HepG2 (cell line): ENCODE measurements around the gene C11orf21. TPM values are rescaled to one million over a fixed set of nuclear protein-coding genes. Genes with fewer than 3 reads are reported as not detected.

Source experiments
- ATAC-seq: fragments of 200-7000 bp; cut with Tn5 transposase; 3 replicates; pipeline ENCODE4 v1.9.1; 2020; ENCODE audit warnings: mild to moderate bottlenecking, moderate library complexity
- BruUV-seq: library from RNA; stranded (reverse); fragments of 400-500 nt; replicated peaks from 2 replicates; lab custom pipeline; 2021; lab: Mats Ljungman, UMichigan
- CTCF ChIA-PET: fragments of 300-600 bp; formaldehyde crosslinking; extraction: SDS; loops from one replicate; lab custom pipeline; 2021; ENCODE audit warnings: low total read pairs, inconsistent platforms, low intra/inter-chr PET ratio; lab: Yijun Ruan, JAX
- POLR2A ChIA-PET: fragments of 350-600 bp; sonication (Branson Sonifier 250); formaldehyde crosslinking; loops from one replicate; lab custom pipeline; 2020; ENCODE audit warnings: antibody characterized with exemption, inconsistent platforms; lab: Yijun Ruan, JAX
- DNase-seq: peaks from one replicate; pipeline ENCODE4 v3.0.0-alpha.2; 2015; ENCODE audit warnings: low spot score
- FAIRE-seq: peaks from 3 replicates; lab custom pipeline; 2011; peaks lifted over from hg19 to GRCh38; lab: Jason Lieb, UNC
- H2AFZ ChIP-seq: one replicate; pipeline ENCODE4 v1.6.1; 2011; ENCODE audit warnings: low read length, inconsistent platforms
- H3K27ac ChIP-seq: fragments of 300-600 bp; 3 replicates; pipeline ENCODE4 v1.8.0; 2011; ENCODE audit warnings: mixed run types, mild to moderate bottlenecking, mixed read lengths, low read length, inconsistent platforms; ENCODE audit not compliant: insufficient read depth; ENCODE audit errors: extremely low read length
- H3K27me3 ChIP-seq, 2 experiments: fragments of 200-600 bp in 1 of 2; 2 replicates in 1 of 2; 3 replicates in 1 of 2; pipeline versions ENCODE4 v1.6.0 to v1.8.0; 2011; ENCODE audit warnings: low read length in 2 of 2, mild to moderate bottlenecking in 2 of 2, moderate library complexity in 2 of 2, inconsistent platforms in 1 of 2; ENCODE audit not compliant: insufficient read depth in 2 of 2, control insufficient read depth in 1 of 2
- H3K36me3 ChIP-seq, 2 experiments: fragments of 200-600 bp in 1 of 2; replicated peaks in 1 of 2; 2 replicates in 1 of 2; 3 replicates in 1 of 2; pipeline versions ENCODE4 v1.5.1 to v1.8.0; 2011; ENCODE audit warnings: low read length in 2 of 2, inconsistent platforms in 1 of 2; ENCODE audit not compliant: insufficient read depth in 2 of 2, control insufficient read depth in 1 of 2
- H3K4me1 ChIP-seq: 2 replicates; pipeline ENCODE4 v1.5.1; 2012; ENCODE audit warnings: low read length, inconsistent platforms; ENCODE audit not compliant: insufficient read depth
- H3K4me2 ChIP-seq: 2 replicates; pipeline ENCODE4 v1.6.0; 2011; ENCODE audit warnings: low read depth, low read length, inconsistent platforms
- H3K4me3 ChIP-seq, 3 experiments: fragments of 200-600 bp in 1 of 3; sonication (generic), shearing (Covaris generic) in 1 of 3; replicated peaks in 1 of 3; 2 replicates each; pipeline ENCODE4 v1.5.1; 2011 to 2016; ENCODE audit warnings: low read length in 3 of 3, inconsistent platforms in 2 of 3, low read depth in 2 of 3, mild to moderate bottlenecking in 2 of 3, control low read depth in 1 of 3, mixed read lengths in 1 of 3; ENCODE audit not compliant: insufficient read depth in 1 of 3
- H3K79me2 ChIP-seq: one replicate; pipeline ENCODE4 v1.6.1; 2011; ENCODE audit warnings: low read length, inconsistent platforms; ENCODE audit not compliant: insufficient read depth
- H3K9ac ChIP-seq: 2 replicates; pipeline ENCODE4 v1.6.0; 2011; ENCODE audit warnings: mild to moderate bottlenecking, low read depth, low read length, inconsistent platforms; ENCODE audit not compliant: insufficient read depth
- H3K9me3 ChIP-seq: 2 replicates; pipeline ENCODE4 v1.5.1; 2012; ENCODE audit warnings: mild to moderate bottlenecking, low read length
- H4K20me1 ChIP-seq: 2 replicates; pipeline ENCODE4 v1.6.0; 2011; ENCODE audit warnings: inconsistent platforms, mild to moderate bottlenecking, low read length, moderate library complexity; ENCODE audit not compliant: insufficient read depth
- MZF1 ChIP-seq: sonication (generic); formaldehyde crosslinking; IDR thresholded peaks from 2 replicates; pipeline ENCODE4 v1.8.1; 2023; ENCODE audit warnings: mild to moderate bottlenecking, missing genetic modification reagents, borderline replicate concordance
- TMF1 ChIP-seq: sonication (generic); formaldehyde crosslinking; IDR thresholded peaks from 2 replicates; pipeline ENCODE4 v1.8.1; 2022; ENCODE audit warnings: low read depth, missing genetic modification reagents
- ZNF792 ChIP-seq: IDR thresholded peaks from 2 replicates; pipeline ENCODE4 v1.6.1; 2016
- WGBS: methylation state at CpG from one replicate; pipeline ENCODE4 v1.1.6; 2017; ENCODE audit warnings: low lambda C conversion rate; 5-methylcytosine and 5-hydroxymethylcytosine counted together
- in situ Hi-C: cut with HindIII; loops from 2 replicates; pipeline ENCODE4 v1.10.0; 2017; ENCODE audit warnings: low pct_unique_long_range_greater_than_20kb; ENCODE audit not compliant: extremely low pct_ligation_motif_present
- intact Hi-C: fragments of 100-400 bp; cut with micrococcal nuclease; formaldehyde crosslinking; loops from one replicate; pipeline ENCODE4 v1.10.0; 2022; ENCODE audit not compliant: unreplicated experiment
- polyA plus RNA-seq, 8 experiments: library from polyadenylated mRNA; depleted of rRNA in 3 of 8; stranded (reverse) in 7 of 8; unstranded in 1 of 8; fragments of >200 nt; fragmentation: Illumina TruSeq in 4 of 8; extraction: Trizol in 4 of 8; gene quantifications; 2 replicates each; pipeline versions ENCODE4 v1.2.1 to v1.2.3, GENCODE V29; 2011 to 2016; ENCODE audit warnings: low read depth in 4 of 8, missing spikeins in 1 of 8, mixed read lengths in 1 of 8; ENCODE audit not compliant: insufficient read depth in 1 of 8
- total RNA-seq, 5 experiments: library from RNA; depleted of rRNA; stranded (reverse); fragments of >200 nt; fragmentation: Illumina TruSeq; extraction: Trizol; gene quantifications; 2 replicates each; pipeline ENCODE4 v1.2.3, GENCODE V29; 2016; ENCODE audit warnings: low read depth in 1 of 5
- TF ChIP-seq, protein P1 (sequence below): sonication (generic); formaldehyde crosslinking; IDR thresholded peaks from 2 replicates; pipeline ENCODE4 v1.8.0; 2022; ENCODE audit warnings: mild to moderate bottlenecking, missing genetic modification reagents, moderate library complexity
- TF ChIP-seq, protein P2 (sequence below): sonication (generic); formaldehyde crosslinking; IDR thresholded peaks from 2 replicates; pipeline ENCODE4 v1.8.1; 2023; ENCODE audit warnings: mild to moderate bottlenecking, moderate library complexity, missing genetic modification reagents
- TF ChIP-seq, protein P3 (sequence below): sonication (generic); formaldehyde crosslinking; IDR thresholded peaks from 2 replicates; pipeline ENCODE4 v1.5.0; 2020; ENCODE audit warnings: mild to moderate bottlenecking, missing genetic modification reagents
- TF ChIP-seq, protein P4 (sequence below): sonication (generic); formaldehyde crosslinking; IDR thresholded peaks from 2 replicates; pipeline ENCODE4 v1.4.0; 2020; ENCODE audit warnings: missing genetic modification reagents
- TF ChIP-seq, protein P5 (sequence below): sonication (generic); formaldehyde crosslinking; IDR thresholded peaks from 2 replicates; pipeline ENCODE4 v1.4.0; 2020; ENCODE audit warnings: mild to moderate bottlenecking, missing genetic modification reagents

Gene C11orf21
- total and polyA plus RNA-seq, 2 of the 13 experiments (the other 11 are each of a cell fraction or from before 2014, with no cell fraction given) = 0.08 TPM; not detected in 1

DNA sequence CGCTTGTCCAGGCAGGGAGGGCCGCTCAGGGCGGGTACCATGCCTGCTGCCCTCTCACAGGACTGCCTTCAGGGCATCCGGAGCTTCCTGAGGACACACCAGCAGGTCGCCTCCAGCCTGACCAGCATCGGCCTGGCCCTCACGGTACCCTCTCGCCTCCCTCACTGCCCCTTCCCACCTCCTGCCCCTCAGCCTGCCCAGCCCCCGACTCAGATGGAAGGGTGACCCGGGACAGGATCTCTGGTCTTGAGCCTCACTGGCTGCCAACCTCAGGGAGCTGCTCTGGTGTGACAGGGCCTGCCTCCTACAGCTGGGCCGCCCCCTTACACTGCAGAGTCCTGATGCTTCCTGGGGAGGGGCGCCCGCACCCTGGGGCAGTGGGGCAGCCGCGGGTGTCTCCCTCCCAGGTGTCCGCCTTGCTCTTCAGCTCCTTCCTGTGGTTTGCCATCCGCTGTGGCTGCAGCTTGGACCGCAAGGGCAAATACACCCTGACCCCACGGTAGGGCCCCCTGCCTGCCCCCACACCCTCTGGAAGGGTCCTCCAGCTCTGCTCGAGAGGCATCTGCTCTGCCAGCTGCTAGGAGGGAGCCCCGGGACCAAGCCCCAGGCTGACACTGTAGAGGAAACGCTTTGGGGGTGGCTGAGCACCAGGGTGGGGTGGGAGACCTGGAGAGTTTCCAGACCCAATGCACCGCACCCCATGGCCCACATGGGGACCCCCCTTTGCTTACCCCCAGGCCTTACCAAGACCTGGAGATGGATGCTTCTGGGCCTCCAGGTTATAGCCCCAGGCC lies 14.6 kb upstream of the C11orf21 start:
- Histone ChIP-seq H3K4me1 (no peaks in the 10 kb centered on the region), H3K36me3 (no peaks in the 10 kb centered on the region), H3K27me3 (peaks cover 17 to 32% of the 10 kb centered on the region in 2 experiments; a peak in 3 of 5 replicates), H2AFZ (no peak overlapping the region), H4K20me1 (no peaks in the 10 kb centered on the region), H3K27ac (no peak overlapping the region), H3K4me3 (no peak overlapping the region), H3K9me3 (no peaks in the 10 kb centered on the region), H3K79me2 (no peaks in the 10 kb centered on the region), H3K9ac (no peak overlapping the region), H3K4me2 (no peak overlapping the region)
- intact Hi-C loops (loop anchor here (10.0 kb wide), 1 partner anchor 218 kb away; no protein-coding TSS in a partner anchor), in situ Hi-C loops (no loop called here)
- ChIA-PET CTCF (no interaction called here), POLR2A (no interaction called here)
- no peak for DNase-seq
- TF ChIP-seq, protein P1, sequence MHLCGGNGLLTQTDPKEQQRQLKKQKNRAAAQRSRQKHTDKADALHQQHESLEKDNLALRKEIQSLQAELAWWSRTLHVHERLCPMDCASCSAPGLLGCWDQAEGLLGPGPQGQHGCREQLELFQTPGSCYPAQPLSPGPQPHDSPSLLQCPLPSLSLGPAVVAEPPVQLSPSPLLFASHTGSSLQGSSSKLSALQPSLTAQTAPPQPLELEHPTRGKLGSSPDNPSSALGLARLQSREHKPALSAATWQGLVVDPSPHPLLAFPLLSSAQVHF = no peak
- TF ChIP-seq, protein P2, sequence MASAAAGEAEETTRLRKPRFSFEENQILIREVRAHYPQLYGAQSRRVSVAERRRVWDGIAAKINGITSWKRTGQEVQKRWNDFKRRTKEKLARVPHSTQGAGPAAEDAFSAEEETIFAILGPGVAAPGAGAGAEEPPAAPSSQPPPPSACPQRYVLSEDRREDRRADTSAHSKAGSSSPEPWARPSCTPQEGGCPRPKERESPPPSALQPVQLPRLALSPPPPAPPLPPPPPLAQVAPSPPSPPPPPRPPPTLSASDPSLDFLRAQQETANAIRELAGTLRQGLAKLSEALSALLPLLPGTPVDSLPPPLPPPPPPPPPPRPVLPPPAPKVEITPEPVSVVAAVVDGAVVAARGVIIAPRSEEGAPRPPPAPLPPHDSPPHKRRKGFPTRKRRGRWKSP (CRISPR knock-in tag) = no peak
- TF ChIP-seq, protein P3, sequence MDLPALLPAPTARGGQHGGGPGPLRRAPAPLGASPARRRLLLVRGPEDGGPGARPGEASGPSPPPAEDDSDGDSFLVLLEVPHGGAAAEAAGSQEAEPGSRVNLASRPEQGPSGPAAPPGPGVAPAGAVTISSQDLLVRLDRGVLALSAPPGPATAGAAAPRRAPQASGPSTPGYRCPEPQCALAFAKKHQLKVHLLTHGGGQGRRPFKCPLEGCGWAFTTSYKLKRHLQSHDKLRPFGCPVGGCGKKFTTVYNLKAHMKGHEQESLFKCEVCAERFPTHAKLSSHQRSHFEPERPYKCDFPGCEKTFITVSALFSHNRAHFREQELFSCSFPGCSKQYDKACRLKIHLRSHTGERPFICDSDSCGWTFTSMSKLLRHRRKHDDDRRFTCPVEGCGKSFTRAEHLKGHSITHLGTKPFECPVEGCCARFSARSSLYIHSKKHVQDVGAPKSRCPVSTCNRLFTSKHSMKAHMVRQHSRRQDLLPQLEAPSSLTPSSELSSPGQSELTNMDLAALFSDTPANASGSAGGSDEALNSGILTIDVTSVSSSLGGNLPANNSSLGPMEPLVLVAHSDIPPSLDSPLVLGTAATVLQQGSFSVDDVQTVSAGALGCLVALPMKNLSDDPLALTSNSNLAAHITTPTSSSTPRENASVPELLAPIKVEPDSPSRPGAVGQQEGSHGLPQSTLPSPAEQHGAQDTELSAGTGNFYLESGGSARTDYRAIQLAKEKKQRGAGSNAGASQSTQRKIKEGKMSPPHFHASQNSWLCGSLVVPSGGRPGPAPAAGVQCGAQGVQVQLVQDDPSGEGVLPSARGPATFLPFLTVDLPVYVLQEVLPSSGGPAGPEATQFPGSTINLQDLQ (CRISPR knock-in tag) = no peak
- TF ChIP-seq ZNF792 (CRISPR knock-in tag) (no peak), MZF1 (no peak), TMF1 (CRISPR knock-in tag) (no peak)
- TF ChIP-seq, protein P4, sequence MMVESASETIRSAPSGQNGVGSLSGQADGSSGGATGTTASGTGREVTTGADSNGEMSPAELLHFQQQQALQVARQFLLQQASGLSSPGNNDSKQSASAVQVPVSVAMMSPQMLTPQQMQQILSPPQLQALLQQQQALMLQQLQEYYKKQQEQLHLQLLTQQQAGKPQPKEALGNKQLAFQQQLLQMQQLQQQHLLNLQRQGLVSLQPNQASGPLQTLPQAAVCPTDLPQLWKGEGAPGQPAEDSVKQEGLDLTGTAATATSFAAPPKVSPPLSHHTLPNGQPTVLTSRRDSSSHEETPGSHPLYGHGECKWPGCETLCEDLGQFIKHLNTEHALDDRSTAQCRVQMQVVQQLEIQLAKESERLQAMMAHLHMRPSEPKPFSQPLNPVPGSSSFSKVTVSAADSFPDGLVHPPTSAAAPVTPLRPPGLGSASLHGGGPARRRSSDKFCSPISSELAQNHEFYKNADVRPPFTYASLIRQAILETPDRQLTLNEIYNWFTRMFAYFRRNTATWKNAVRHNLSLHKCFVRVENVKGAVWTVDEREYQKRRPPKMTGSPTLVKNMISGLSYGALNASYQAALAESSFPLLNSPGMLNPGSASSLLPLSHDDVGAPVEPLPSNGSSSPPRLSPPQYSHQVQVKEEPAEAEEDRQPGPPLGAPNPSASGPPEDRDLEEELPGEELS = no peak
- TF ChIP-seq, protein P5, sequence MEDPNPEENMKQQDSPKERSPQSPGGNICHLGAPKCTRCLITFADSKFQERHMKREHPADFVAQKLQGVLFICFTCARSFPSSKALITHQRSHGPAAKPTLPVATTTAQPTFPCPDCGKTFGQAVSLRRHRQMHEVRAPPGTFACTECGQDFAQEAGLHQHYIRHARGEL (CRISPR knock-in tag) = no peak
- no peak for FAIRE-seq
- ATAC-seq = no peak
- BruUV-seq = no TSS peak
- WGBS = 39% methylated on average over 7 of the region's 23 CpGs
